EL (cell line): ENCODE measurements around the gene PRMT7.
A peak's percentile ranks its signal among the peaks of the same experiment; 100 is the strongest.

Experiments
- DNase-seq: peaks from one replicate; pipeline ENCODE4 v3.0.0-alpha.2; 2016

Gene PRMT7

DNA sequence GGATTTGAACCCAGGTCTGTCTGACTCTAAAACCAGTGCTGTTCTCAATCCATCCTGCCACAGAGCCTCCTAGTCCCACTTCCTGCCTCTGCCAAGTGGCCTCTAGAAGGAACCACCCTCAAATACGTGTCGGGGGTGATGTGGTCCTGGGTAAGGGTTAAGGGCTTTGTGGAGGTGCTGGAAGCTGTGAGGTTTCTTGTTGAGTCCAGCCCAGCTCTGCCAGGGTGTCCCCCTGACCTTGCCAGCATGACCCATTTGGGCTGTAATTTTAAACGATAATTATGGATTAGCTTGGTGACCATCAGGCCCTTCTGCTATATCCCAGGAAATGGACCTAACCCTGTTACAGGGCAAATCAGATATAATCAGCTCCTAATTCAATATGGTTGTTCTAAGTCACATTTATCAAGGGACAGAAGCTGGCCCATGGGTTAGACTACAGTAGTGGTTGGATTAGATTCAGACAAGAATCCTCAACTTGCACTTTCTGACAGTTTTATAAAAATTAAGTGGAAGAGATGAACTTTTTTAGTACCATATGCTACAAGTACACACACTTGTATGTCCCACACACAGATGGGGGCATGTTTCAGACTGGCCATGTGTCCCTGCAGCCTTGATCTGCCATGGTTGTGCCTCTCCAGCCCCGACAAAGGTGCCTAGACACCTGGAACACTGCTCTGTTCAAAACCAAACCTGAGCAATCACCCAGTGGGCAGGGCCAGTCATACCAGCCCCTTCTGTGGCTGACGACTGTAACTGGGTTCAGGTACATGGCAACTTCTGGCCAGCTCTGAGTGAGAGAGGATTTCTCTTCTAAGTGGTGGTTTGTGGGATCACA, 89.5 kb downstream of the PRMT7 start:
- no peak for DNase-seq

DNA sequence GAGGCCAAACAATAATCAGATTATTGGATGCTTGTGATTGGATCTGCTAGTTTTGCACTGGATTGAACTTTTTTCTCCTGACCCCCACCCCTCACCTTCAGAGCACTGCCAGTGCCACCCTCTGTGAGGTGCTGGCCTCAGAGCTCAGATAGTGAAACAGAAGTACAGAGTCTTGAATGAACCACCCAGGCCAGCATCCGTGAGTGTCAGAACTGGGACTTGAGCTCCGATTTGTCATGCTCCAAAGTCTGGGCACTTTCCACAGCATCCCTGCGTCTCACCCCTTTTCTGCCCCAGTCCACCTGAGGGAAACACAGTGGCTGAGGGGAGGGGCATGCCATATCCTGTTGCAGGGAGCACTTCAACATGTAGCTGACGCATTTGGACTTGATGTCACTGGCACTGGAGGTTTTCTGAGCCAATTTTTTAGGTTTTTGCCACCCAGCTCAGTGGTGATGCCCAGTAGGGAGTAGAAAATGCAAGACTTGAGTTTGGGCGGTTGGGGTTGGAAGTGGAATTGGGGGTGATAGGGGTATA, 90.2 kb downstream of the PRMT7 start:
- DNase-seq = no peak

DNA sequence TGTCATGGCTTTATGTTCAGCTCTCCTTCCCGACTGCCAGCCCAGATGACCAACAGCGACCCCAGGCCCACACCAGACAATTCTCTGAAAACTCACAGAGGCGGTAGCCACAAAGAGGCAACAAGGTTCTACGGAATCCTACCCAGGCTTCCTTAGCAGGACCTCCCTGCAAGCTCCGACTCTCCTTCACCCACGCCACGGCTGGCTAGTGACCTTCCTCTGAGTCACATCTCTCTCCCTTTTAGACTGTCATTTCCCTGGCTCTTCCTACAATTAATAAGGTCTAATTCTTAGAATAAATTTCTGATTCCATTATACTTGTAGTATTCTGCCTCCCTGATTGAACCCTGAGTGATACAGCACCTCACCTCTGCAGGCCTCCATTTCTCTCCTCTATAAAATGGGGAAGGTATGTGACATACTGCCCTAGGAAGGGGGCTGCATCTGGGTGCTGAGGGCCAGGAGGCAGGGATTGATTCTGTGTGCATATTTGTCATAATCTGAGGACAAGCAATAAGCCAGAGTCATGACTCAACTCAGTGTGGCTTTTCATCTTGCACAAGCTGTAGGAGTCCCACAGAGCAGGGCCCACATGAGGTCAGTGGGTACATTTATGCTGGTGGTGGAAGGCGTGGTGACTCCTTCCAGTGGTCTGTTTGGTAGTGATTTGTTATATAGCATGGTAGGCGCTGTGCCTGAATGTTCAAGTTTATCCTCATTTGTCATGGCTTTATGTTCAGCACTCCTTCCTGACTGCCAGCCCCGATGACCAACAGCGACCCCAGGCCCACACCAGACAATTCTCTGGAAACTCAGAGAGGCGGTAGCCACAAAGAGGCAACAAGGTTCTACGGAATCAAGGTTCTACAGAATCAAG, 91.3 kb downstream of the PRMT7 start:
- peak; percentile 83 for DNase-seq

DNA sequence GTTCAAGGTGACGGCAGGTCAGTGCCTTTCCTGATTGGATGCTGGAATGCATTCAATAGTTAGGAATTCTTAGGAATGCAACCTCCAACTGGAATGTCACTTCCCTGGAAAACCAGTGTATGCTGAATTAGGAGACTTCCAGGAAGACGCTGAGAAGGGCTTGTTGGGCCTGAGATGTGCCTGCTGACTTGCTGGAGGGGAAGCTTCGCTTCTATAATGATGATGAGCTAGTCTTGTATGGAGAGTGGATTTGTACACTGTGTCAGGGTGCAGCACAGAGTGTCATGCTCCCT, 91.9 kb downstream of the PRMT7 start:
- DNase-seq = peak; percentile 15

DNA sequence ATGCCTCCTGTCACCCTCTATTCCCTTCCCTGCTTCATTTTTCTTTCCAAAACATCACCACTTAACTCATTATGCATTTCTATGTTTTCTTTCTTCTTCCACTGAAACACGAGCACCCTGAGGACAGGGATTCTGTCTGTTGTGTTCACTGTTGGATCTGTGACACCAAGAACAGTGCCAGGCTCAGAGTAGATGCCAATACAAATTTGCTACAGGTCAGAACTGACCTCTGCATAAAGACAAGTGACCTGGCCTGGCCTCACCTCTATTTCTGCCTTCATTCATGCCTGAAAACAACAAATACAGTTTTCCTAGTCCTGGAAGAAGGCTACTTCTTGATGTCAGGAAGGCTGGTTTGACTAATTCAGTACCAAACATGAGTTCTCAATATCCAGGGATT, 92.4 kb downstream of the PRMT7 start:
- no peak for DNase-seq

DNA sequence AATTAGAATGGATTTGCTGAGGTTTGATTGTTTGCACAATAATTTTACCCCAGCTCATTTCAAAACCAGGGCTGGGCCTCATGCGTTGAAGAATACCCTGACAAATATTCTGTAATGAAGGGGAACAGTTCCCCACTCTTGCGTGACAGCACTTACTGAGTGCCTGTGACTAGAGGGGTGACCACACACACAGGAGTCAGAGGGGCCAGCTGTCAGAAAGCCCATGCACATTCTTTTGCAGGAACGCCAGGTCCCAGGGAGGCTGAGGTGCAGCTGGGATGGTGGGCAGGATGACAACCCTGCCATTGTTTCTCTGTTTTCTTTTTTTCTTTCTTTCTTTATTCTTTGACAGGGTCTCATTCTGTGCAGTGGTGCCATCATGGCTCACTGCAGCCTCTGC, 92.9 kb downstream of the PRMT7 start:
- DNase-seq = no peak

DNA sequence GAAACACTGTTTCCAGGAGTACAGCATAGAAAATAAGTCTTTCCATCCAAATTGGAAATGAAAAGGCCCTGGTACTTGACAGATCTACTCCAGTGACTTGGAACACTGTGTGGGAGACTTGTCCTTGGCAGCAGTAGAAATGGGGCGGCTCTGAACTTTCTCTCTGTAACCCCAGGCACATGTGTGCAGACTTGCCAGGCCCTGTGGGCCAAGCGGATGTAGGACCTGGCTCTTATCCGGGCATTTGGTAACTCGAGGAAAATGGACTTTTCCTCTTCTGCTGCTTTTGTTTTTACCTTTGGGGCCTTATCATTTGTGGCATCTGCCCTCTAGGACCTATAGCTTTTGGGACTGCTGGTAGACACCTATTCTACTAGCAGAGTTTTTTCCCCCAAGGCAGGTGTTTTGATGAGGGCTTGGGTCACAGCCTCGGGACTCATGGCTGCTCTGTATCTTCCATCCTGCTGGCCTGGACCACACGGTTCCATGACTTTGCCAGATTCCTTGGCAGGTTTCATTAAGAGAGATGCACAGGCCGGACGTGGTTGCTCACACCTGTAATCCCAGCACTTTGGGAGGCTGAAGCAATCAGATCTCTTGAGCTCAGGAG, 94.0 kb downstream of the PRMT7 start:
- DNase-seq = no peak

DNA sequence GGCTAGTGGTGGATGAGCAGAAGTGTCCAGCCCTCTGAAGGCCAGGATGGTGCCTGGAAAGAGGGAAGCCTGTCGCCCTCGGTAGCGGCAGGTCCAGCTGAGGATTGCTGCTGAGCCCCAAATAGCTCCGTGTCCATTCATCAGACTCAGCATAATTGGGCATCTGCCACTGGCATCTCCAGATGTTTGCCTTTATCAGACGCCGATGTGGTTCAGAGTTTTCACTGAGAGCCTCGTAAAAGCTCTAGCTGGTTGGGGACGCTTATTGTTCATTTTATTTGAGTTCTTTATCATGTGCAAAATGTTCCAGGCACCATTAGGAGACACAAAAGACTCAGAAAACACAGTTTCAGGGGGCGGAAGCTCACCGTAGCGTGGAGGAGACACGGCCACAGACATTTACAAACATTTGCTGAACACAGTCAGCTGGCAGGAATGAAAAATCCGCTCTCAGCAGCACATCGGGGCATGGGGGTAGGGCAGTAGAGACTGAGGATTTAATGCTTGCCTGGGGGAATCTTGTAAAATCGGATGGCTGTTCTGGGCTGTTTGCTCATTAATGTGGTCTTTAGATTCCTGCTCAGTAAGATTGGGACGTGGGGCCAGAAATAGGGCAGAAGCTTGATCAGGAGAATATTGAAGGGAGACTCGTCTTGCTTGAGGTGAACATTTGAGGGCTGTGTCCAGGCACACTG, 95.8 kb downstream of the PRMT7 start:
- peak; percentile 73 for DNase-seq
